HUDEP-2 (cell line): ENCODE measurements around the gene ZNF575.
A peak's percentile ranks its signal among the peaks of the same experiment; 100 is the strongest.

Source experiments
- DNase-seq, 76 experiments: peaks; one replicate each; lab custom pipeline; 2025; ENCODE audit not compliant: unreplicated experiment in 76 of 76; lab: John Stamatoyannopoulos, UW

The ZNF575 gene

GRCh38 chr19:43569657-43570056 lies 36.7 kb downstream of the ZNF575 start:
- no peak for DNase-seq

- no peak for DNase-seq
These were observed 37.3 kb downstream of the ZNF575 start for GRCh38 chr19:43570174-43570791.

GRCh38 chr19:43572171-43572588 lies 39.2 kb downstream of the ZNF575 start:
- no peak for DNase-seq

DNA sequence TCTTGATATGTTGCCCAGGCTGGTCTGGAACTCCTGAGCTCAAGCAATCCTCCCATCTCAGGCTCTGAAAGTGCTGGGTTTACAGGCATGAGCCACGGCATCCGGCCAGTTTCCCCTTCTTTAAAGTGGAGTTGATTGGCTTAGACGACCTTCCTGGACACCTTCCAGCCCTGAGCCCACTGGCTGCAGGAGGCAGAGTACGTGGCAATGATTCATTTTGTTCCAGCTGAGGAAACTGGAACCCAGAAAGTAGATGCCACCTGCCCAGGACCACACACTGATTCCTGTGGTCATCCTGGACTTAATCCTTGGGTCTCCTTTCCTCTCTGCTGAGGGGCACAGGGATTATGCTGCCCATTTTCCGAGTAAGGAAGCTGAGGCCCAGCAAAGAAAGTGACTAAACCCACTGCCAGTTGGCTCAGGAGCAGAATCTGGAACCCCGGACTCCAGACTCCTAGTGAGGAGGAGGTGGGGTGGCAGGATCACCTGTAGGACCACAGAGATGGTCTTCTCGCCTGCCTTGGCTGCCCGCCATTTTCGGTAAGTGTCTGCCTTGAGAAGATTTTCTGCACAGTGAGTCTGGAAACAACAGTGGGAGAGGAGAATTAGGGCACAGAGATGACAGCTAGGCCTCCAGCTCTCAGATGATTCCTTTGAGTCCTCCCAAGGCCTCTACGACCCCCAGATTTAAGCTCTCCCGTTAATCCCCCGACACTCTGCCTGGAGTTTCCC lies 41.6 kb downstream of the ZNF575 start:
- peak in 3 of 76 experiments; percentile 24 to 40 (median 26) for DNase-seq

DNA sequence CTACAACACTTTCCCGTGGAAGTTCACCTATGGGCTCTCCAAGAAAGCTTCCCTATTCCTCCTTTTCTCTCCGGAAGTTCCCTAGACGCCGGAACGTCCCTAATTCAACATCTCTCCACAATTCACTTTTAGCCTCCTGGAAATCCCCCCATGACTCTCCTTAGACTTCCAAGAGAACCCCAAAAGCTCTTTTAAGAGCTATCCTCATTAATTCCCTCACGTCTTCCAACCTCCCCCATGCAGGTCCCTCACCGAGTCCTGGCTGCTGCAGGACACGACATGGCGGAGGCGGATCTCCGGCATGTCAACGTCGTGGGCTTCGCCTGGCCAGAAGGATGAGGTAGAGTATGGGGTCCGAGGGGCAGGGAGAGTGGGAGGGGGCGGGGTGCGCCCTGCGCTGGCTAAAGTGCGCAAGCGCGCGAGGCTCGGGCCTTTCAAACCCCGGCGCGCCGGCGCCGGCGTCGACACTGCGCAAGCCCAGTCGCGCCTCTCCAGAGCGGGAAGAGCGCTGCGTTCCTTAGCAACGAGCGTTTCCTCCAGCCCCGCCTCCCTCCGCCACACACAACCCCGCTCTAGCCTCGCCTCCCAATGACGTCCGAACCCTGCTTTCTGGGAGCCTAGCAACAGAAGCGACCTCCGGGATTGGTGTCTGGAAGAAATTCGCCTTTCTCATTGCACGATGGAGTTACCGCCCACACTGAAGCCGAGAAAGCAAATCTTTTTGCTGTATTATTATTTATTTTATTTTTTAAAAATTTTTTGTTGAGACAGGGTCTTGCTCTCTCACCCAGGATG lies 42.4 kb downstream of the ZNF575 start, which contains the start of the genes PINLYP and XRCC1:
Gene PINLYP, plus strand, starts transcription at position 646 of the 795 bp plus-strand sequence. CDS start 1,391 bp downstream, outside the sequence.
Gene XRCC1, minus strand, starts transcription at position 372 of the 795 bp plus-strand sequence. Its CDS starts 69 bp downstream, at position 303.
- peak; percentile 57 to 99 (median 98) for DNase-seq

- no peak for DNase-seq
These were observed 43.2 kb downstream of the ZNF575 start for GRCh38 chr19:43575955-43576878.

DNA sequence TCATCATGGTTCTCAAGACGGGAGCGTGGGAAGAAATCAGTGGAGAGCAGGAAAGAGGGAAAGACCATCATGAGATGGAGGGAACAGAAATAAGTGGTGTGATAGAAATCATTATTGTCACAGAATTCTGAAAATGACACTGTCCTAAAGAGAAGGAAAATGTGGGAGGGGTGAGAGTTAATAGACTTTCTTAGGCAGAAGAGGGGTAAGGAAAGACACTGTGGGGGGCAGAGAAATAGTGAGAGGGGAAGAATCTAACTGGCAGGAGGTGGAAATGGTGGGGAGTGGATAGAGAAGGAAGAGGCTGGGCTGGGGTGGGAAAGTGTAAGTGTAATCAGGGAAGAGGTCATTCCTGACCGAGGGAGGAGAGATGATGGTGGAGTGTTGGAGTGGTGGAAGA lies 45.8 kb downstream of the ZNF575 start:
- DNase-seq: no peak

DNA sequence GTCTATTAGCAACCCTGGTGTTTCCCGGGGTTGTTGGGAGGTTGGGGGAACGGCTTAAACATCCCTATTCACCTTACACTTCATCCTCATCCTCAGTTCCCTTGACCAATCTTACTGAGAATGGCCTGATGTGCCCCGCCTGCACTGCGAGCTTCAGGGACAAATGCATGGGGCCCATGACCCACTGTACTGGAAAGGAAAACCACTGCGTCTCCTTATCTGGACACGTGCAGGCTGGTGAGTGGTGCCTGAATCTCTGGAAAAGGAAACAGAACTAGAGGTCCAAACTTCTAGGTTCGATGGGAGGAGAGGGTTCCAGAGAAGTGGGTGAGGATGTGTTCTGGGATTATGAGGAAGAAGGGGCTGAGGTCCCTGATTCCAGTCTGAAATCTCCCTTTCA lies 48.5 kb downstream of the ZNF575 start:
- DNase-seq: no peak

- no peak for DNase-seq
These were observed 49.5 kb downstream of the ZNF575 start for GRCh38 chr19:43582495-43582894.

- no peak for DNase-seq
These were observed 51.5 kb downstream of the ZNF575 start for GRCh38 chr19:43584484-43584883.
